NCI-H146 (cell line): ENCODE data around the gene PTPRO.

Source experiments
- DNase-seq: peaks from one replicate; lab custom pipeline; 2025; lab: John Stamatoyannopoulos, UW

PTPRO gene

GRCh38 chr12:15446807-15447206 is 124.5 kb downstream of the PTPRO start:
- no peak for DNase-seq

GRCh38 chr12:15453613-15454012 is 131.3 kb downstream of the PTPRO start:
- no peak for DNase-seq

- DNase-seq: no peak
Observed at GRCh38 chr12:15458008-15458407, 135.7 kb downstream of the PTPRO start.

GRCh38 chr12:15468911-15469310 is 146.6 kb downstream of the PTPRO start:
- DNase-seq: no peak

- peak; percentile 63 for DNase-seq
Observed at GRCh38 chr12:15469356-15469755, 147.0 kb downstream of the PTPRO start.

GRCh38 chr12:15472036-15472435 is 149.7 kb downstream of the PTPRO start:
- DNase-seq: no peak

- no peak for DNase-seq
Observed at GRCh38 chr12:15474766-15475165, 152.5 kb downstream of the PTPRO start.

GRCh38 chr12:15477761-15478160 is 155.5 kb downstream of the PTPRO start:
- DNase-seq: no peak

- DNase-seq: no peak
Observed at GRCh38 chr12:15481846-15482245, 159.5 kb downstream of the PTPRO start.

GRCh38 chr12:15485466-15485865 is 163.2 kb downstream of the PTPRO start:
- no peak for DNase-seq

- DNase-seq: no peak
Observed at GRCh38 chr12:15486859-15487258, 164.6 kb downstream of the PTPRO start.

GRCh38 chr12:15488481-15488880 is 166.2 kb downstream of the PTPRO start:
- no peak for DNase-seq

- DNase-seq: no peak
Observed at GRCh38 chr12:15494329-15495046, 172.2 kb downstream of the PTPRO start.

- DNase-seq: no peak
Observed at GRCh38 chr12:15495746-15496145, 173.4 kb downstream of the PTPRO start.

- DNase-seq: no peak
Observed at GRCh38 chr12:15496738-15497137, 174.4 kb downstream of the PTPRO start.

GRCh38 chr12:15497671-15498292 is 175.5 kb downstream of the PTPRO start:
- DNase-seq: no peak

- no peak for DNase-seq
Observed at GRCh38 chr12:15502211-15502610, 179.9 kb downstream of the PTPRO start.

- DNase-seq: no peak
Observed at GRCh38 chr12:15505616-15506015, 183.3 kb downstream of the PTPRO start.

- no peak for DNase-seq
Observed at GRCh38 chr12:15515010-15515409, 192.7 kb downstream of the PTPRO start.

- peak; percentile 89 for DNase-seq
Observed at GRCh38 chr12:15520083-15520482, 197.8 kb downstream of the PTPRO start.

- DNase-seq: no peak
Observed at GRCh38 chr12:15520844-15521243, 198.5 kb downstream of the PTPRO start.

GRCh38 chr12:15522574-15523187 is 200.4 kb downstream of the PTPRO start:
- peak; percentile 69 for DNase-seq

- DNase-seq: no peak
Observed at GRCh38 chr12:15525441-15525840, 203.1 kb downstream of the PTPRO start.
